ENCODE results near the gene CTCFL. TPM values are rescaled to one million over a fixed set of nuclear protein-coding genes. Genes with fewer than 3 reads are reported as not detected.

CTCFL gene
- total RNA-seq, 1 experiment from 2014 or later: not detected

DNA sequence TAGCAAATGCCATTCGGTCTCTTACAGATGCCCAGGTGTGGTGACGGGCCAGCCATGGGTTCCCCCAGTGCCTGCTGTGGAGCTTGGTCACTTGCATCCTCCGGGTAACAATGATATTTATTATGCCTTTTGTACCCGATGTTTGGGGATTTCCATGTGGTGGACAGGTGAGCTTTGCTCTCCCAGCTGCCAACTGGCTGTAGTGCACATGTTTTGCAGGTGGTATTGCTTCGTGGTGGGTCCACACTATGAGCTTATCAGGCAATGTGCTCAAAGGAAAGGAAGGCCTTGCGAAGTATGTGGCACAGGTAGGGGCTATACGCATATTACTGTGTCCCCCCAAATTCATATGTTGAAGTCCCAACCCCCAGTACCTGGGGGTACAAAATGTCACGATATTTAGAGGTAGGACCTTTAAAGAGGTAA, 4.2 kb upstream of the CTCFL start:
- 0 out of 2 replicates have a peak, but pooled peaks cover 6% of the 10 kb centered on the region for H3K27me3 ChIP-seq (ENCODE audit: insufficient read depth, low read depth)
- BruUV-seq (replicated peaks): no TSS peak
- H3K4me3 ChIP-seq: no peak overlapping the region
- ChIA-PET CTCF (interaction anchor here (0.6 kb wide), 1 partner anchor 69 kb away, joined by 5 read pairs; no protein-coding TSS in a partner anchor), POLR2A (ENCODE audit: unreplicated experiment) (no interaction called here)
- no peak overlapping the region for H3K27ac ChIP-seq
- H4K20me1 ChIP-seq (ENCODE audit: insufficient read depth): no peaks in the 10 kb centered on the region
- no peaks in the 10 kb centered on the region for H3F3A ChIP-seq (ENCODE audit: insufficient read depth, low read depth)
- no peak for DNase-seq
- H3K36me3 ChIP-seq (ENCODE audit: low read depth): no peaks in the 10 kb centered on the region
- H3K4me1 ChIP-seq (replicated peaks; ENCODE audit: insufficient read depth): no peaks in the 10 kb centered on the region
- no peaks in the 10 kb centered on the region for H3K9me3 ChIP-seq (ENCODE audit: insufficient read depth, low read depth)
- TF ChIP-seq EZH2 (IDR thresholded peaks at IDR 0.05; ENCODE audit: low read depth) (no peak), CTCF (conservative IDR thresholded peaks at IDR 0.05) (no peak)
- H3K4me2 ChIP-seq: no peak overlapping the region
- no peaks in the 10 kb centered on the region for H3K9me2 ChIP-seq (ENCODE audit: insufficient read depth)
- no peaks in the 10 kb centered on the region for H3K79me2 ChIP-seq (ENCODE audit: low read depth)
- intact Hi-C loops (cut with micrococcal nuclease; ENCODE audit: unreplicated experiment): no loop called here
- H2AFZ ChIP-seq: no peak overlapping the region

DNA sequence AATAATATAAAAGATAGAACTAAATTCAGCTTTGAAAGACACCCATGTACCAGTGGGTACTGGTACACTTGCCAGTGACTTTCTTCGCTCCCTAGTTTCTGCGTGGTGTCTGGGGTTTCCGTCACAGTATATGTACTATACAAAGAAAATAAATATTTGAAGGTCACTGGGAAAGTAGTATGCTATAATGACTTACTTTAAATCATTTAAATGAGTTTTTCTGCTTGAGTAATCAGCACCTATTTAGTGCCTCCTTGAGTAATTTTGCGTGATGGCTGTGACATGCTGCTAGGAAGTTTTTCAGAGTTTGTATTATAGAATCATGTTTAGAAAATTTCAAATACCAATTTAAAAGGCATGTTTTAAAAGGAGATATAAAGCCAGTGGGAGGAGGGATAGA, 3.2 kb upstream of the CTCFL start:
- Histone ChIP-seq H4K20me1 (ENCODE audit: insufficient read depth) (no peaks in the 10 kb centered on the region), H3K4me1 (replicated peaks; ENCODE audit: insufficient read depth) (no peaks in the 10 kb centered on the region), H3K4me3 (no peak overlapping the region), H3K9me2 (ENCODE audit: insufficient read depth) (no peaks in the 10 kb centered on the region), H3K36me3 (ENCODE audit: low read depth) (no peaks in the 10 kb centered on the region), H3K27me3 (ENCODE audit: insufficient read depth, low read depth) (0 out of 2 replicates have a peak, but pooled peaks cover 6% of the 10 kb centered on the region), H2AFZ (no peak overlapping the region), H3K79me2 (ENCODE audit: low read depth) (no peaks in the 10 kb centered on the region), H3K27ac (no peak overlapping the region), H3K4me2 (no peak overlapping the region), H3K9me3 (ENCODE audit: insufficient read depth, low read depth) (no peaks in the 10 kb centered on the region), H3F3A (ENCODE audit: insufficient read depth, low read depth) (no peaks in the 10 kb centered on the region)
- no TSS peak for BruUV-seq (replicated peaks)
- CTCF ChIA-PET: no interaction called here
- POLR2A ChIA-PET (ENCODE audit: unreplicated experiment): no interaction called here
- DNase-seq: no peak
- intact Hi-C loops (cut with micrococcal nuclease; ENCODE audit: unreplicated experiment): no loop called here
- no peak for TF ChIP-seq EZH2 (IDR thresholded peaks at IDR 0.05; ENCODE audit: low read depth)
- TF ChIP-seq CTCF (conservative IDR thresholded peaks at IDR 0.05): no peak

DNA sequence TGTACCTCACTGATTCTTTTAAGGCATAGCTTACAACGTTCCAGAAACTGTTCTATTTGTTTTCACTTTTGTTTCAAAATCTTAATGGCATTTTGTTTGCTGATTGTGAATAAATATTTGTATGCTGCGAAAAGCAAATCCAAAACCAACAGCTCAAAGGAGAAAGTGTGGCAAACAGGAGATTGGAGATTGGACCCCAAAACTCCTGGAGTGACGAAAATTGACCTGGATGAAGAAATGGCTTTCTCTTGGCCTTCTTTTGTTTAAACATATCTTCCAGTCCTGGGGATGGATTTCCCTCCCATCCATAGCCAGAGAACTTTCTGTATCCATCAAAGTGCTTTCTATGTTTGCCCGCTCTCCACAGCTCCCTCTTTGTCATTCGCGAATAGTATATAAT, 2.8 kb upstream of the CTCFL start:
- no peak overlapping the region for H3K4me3 ChIP-seq
- intact Hi-C loops (cut with micrococcal nuclease; ENCODE audit: unreplicated experiment): no loop called here
- no peaks in the 10 kb centered on the region for H3K4me1 ChIP-seq (replicated peaks; ENCODE audit: insufficient read depth)
- no peaks in the 10 kb centered on the region for H4K20me1 ChIP-seq (ENCODE audit: insufficient read depth)
- H2AFZ ChIP-seq: no peak overlapping the region
- H3K9me2 ChIP-seq (ENCODE audit: insufficient read depth): no peaks in the 10 kb centered on the region
- TF ChIP-seq EZH2 (IDR thresholded peaks at IDR 0.05; ENCODE audit: low read depth): no peak
- no peak for TF ChIP-seq CTCF (conservative IDR thresholded peaks at IDR 0.05)
- H3K27me3 ChIP-seq (ENCODE audit: insufficient read depth, low read depth): 0 out of 2 replicates have a peak, but pooled peaks cover 8% of the 10 kb centered on the region
- H3K9me3 ChIP-seq (ENCODE audit: insufficient read depth, low read depth): no peaks in the 10 kb centered on the region
- no peak overlapping the region for H3K4me2 ChIP-seq
- ChIA-PET POLR2A (ENCODE audit: unreplicated experiment) (no interaction called here), CTCF (no interaction called here)
- no TSS peak for BruUV-seq (replicated peaks)
- no peaks in the 10 kb centered on the region for H3K36me3 ChIP-seq (ENCODE audit: low read depth)
- no peak for DNase-seq
- no peaks in the 10 kb centered on the region for H3K79me2 ChIP-seq (ENCODE audit: low read depth)
- H3K27ac ChIP-seq: no peak overlapping the region
- H3F3A ChIP-seq (ENCODE audit: insufficient read depth, low read depth): no peaks in the 10 kb centered on the region
